ENCODE data around the gene LTBP3. TPM values are rescaled to one million over a fixed set of nuclear protein-coding genes. Genes with fewer than 3 reads are reported as not detected.
"Not testable (repeated sequence)": the region's sequence is repeated elsewhere in the genome, so short reads cannot be mapped to it uniquely, and the experiment has no call there.

Gene LTBP3
- total RNA-seq, 2 experiments from 2014 or later: 39.7 to 45.7 TPM

DNA sequence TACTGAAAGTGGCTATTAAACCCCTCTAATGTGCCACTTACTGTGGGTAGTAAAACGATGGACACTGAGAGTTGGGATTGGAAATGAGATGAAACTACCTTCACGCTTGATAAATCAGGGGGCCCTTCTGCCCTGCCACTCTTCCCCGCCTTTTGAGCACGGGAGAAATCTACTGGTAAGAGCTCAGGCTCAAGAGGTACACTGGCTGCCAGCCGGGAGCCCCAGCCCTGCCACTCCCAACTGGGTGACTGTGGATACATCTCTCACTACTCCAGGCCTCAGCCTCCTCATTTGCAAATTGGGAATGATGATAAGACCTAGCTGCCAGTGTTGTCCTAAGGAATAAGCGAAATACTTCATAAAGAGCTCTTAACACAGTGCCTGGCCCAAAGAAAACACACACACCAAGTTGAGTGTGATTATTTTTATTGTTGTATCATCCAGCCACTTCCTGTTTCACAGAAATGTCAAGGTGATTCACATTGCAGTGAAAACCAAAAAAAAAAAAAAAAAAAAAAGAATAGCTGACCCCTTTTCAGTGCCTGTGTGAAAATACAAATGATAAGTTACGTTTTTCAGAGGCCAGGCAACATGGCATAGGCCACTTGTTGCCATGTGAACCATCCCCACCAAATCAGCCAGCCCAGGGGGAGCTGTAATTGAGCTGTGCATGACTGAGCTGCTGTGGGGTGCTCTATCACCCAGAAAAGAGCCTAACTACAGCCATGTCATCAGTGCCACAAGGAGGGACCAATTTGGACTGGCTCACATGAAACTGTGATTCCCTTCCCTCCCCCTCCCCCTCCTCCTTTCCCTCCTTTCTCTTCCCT, 7.7 kb upstream of the LTBP3 start:
- Mint-ChIP-seq H3K9me3 (no peaks in the 10 kb centered on the region), H3K27me3 (ENCODE audit: low read depth) (no peaks in the 10 kb centered on the region), H3K27ac (peak overlapping the region; percentile 97), H3K36me3 (ENCODE audit: low read depth) (peaks cover 9% of the 10 kb centered on the region), H3K4me1 (ENCODE audit: low read depth) (peaks cover 40% of the 10 kb centered on the region), H3K4me3 (peak overlapping the region; percentile 51)
- CTCF ChIA-PET: interaction anchor here (1.1 to 2.3 kb wide), 7 partner anchors 10 to 178 kb away, joined by 3 to 14 read pairs (median 4); partner anchors contain the start of gene EHBP1L1
- intact Hi-C loops (cut with micrococcal nuclease): no loop called here
- peak; percentile 58 for DNase-seq

DNA sequence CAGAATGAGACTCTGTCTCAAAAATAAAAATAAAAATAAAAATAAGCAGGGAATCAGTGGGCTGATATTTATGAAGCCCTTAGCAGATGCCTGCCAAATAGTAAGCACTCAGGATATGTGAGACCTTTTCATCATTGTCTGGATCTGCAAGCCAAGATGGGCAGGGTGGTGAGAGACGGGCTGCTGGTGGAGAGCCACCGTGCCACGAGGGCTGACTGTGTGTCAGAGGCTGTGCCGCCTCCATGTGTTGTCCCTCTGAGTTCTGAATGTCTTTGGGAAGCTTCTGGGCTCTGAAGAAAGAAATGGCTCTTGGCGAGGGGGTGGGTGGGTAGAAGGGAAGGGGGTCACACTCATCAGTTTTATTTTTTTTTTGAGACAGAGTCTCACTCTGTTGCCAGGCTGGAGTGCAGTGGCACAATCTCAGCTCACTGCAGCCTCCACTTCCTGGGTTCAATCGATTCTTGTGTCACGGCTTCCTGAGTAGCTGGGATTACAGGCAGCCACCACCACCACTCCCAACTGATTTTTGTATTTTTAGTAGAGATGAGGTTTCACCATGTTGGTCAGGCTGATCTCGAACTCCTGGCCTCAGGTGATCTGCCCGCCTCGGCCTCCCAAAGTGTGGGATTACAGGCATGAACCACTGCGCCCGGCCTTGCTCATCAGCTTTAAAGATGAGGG, 6.9 kb upstream of the LTBP3 start:
- peak; percentile 56 for DNase-seq
- Mint-ChIP-seq H3K27ac (peak overlapping the region; percentile 97), H3K4me1 (ENCODE audit: low read depth) (peaks cover 44% of the 10 kb centered on the region), H3K4me3 (peak overlapping the region; percentile 51)
- H3K27me3 Mint-ChIP-seq (ENCODE audit: low read depth); H3K36me3 Mint-ChIP-seq (ENCODE audit: low read depth); intact Hi-C loops (cut with micrococcal nuclease); H3K9me3 Mint-ChIP-seq: not testable (repeated sequence)
- CTCF ChIA-PET: interaction anchor here (1.1 to 2.3 kb wide), 4 partner anchors 11 to 25 kb away, joined by 3 to 10 read pairs (median 6); partner anchors contain the start of gene EHBP1L1

DNA sequence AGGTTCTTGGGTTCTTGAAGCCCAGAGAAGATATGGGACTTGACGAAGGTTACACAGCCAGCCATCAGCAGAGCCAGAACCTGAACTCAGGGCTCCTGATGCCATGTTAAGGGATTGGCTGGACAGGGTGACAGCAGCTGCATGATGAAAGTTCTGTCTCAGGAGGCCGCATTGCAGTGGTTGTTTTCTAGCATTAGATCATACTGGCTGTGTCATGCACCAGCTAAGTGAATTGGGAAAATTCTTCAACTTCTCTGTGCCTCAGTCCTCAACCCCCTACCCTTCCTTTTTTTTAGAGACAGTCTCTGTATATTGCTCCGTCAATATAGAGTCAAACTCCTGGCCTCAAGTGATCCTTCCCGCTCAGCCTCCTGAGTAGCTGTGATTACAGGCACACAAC, 5.4 kb upstream of the LTBP3 start:
- Mint-ChIP-seq H3K27me3 (ENCODE audit: low read depth) (no peaks in the 10 kb centered on the region), H3K4me1 (ENCODE audit: low read depth) (peaks cover 50% of the 10 kb centered on the region), H3K4me3 (no peak overlapping the region), H3K9me3 (no peaks in the 10 kb centered on the region), H3K36me3 (ENCODE audit: low read depth) (peaks cover 4% of the 10 kb centered on the region), H3K27ac (no peak overlapping the region)
- intact Hi-C loops (cut with micrococcal nuclease): no loop called here
- DNase-seq: no peak
- CTCF ChIA-PET: interaction anchor here (0.7 to 1.6 kb wide), 2 partner anchors 11 to 30 kb away, joined by 4 to 5 read pairs; no protein-coding TSS in a partner anchor

DNA sequence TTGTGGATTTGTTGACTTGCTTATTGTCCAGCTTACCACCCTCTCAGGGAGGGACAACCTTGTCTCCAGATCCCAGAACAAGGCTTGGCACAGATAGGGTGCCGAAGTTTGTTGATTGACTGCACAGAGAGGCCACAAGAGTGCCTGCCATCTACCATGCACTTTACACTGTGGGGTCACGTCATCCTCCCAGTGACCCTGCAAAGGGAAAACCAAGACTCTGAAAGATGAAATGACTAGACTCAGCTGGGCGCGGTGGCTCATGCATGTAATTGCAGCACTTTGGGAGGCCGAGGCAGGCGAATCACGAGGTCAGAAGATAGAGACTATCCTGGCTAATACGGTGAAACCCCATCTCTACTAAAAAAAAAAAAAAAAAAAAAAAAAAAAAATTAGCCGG, 4.6 kb upstream of the LTBP3 start:
- Mint-ChIP-seq H3K27ac (no peak overlapping the region), H3K36me3 (ENCODE audit: low read depth) (no peaks in the 10 kb centered on the region), H3K4me3 (no peak overlapping the region), H3K4me1 (ENCODE audit: low read depth) (peaks cover 44% of the 10 kb centered on the region), H3K9me3 (no peaks in the 10 kb centered on the region), H3K27me3 (ENCODE audit: low read depth) (no peaks in the 10 kb centered on the region)
- DNase-seq: no peak
- CTCF ChIA-PET: interaction anchor here (0.8 to 1.6 kb wide), 2 partner anchors 21 to 31 kb away, joined by 5 read pairs; no protein-coding TSS in a partner anchor
- intact Hi-C loops (cut with micrococcal nuclease): no loop called here

DNA sequence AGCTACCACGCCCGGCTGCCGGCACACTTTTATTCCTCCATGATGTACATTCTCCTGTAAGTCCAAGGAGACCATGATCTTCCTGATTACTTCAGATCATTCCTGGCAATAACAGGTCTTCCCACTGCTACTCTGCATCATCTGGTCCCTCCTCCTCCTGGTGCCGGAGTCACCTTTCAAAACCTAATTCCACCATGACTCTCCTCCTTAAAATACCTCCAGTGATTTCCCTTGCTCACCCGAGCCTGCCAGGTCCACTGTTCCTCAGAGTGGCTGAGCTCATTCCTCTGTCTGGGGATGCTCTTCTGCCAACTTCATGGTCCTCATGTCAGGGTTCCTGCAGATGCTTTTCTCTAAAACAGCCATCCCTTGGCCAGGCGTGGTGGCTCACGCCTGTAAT, 3.9 kb upstream of the LTBP3 start:
- no peaks in the 10 kb centered on the region for H3K36me3 Mint-ChIP-seq (ENCODE audit: low read depth)
- no peak overlapping the region for H3K27ac Mint-ChIP-seq
- no peak for DNase-seq
- peaks cover 48% of the 10 kb centered on the region for H3K4me1 Mint-ChIP-seq (ENCODE audit: low read depth)
- no peak overlapping the region for H3K4me3 Mint-ChIP-seq
- intact Hi-C loops (cut with micrococcal nuclease): no loop called here
- no peaks in the 10 kb centered on the region for H3K9me3 Mint-ChIP-seq
- H3K27me3 Mint-ChIP-seq (ENCODE audit: low read depth): no peaks in the 10 kb centered on the region
- CTCF ChIA-PET: interaction anchor here (0.6 to 1.0 kb wide), 3 partner anchors 9 to 553 kb away, joined by 3 to 5 read pairs (median 4); no protein-coding TSS in a partner anchor

DNA sequence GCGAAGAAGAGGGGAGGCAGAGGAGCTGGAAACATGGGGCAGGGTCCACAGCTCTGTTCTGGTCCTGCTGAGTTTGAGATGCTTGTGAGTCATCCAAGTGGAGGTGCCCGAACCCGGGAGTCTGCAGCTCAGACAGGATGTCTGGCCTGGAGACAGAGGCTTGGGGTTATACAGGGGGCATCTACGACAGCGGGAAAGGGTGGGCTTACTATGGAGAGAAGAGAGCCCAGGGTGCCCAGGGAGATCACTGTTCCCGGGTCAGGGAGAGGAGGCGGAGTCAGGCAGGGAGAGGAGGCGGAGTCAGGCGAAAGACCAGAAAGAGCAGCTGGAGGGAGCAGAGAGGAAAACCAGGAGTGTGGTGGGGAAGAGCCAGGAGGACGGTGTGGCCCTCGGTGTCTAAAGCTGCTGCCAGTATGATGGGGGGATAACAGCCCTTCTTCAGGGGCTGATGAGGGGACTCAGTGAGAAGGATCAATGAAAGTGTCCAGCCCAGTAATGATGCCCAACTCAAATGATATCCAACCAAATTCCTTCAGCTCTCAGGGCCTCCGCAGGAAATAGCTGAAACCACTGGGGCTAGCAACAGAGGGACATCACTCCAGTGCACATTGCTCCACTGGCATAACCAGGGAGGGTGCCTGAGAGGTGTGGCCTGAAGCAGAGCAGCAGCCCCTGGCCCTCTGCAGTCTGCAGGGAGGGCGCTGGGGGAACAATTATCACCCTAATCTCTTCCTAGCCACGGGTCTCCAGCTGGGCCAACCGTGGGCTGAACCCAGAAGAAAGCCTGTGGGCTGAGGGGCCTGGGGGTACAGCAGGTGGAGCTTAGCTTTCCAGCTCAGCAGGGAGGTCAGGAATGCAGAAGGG, 2.6 kb upstream of the LTBP3 start:
- Mint-ChIP-seq H3K4me3 (no peak overlapping the region), H3K4me1 (ENCODE audit: low read depth) (peaks cover 47% of the 10 kb centered on the region), H3K36me3 (ENCODE audit: low read depth) (no peaks in the 10 kb centered on the region), H3K27me3 (ENCODE audit: low read depth) (no peaks in the 10 kb centered on the region), H3K27ac (no peak overlapping the region), H3K9me3 (no peaks in the 10 kb centered on the region)
- CTCF ChIA-PET: interaction anchor here (0.6 to 3.0 kb wide), 7 partner anchors 8 to 54 kb away, joined by 3 to 20 read pairs (median 4); partner anchors contain the start of genes FAM89B and ZNRD2
- DNase-seq: no peak
- intact Hi-C loops (cut with micrococcal nuclease): no loop called here

DNA sequence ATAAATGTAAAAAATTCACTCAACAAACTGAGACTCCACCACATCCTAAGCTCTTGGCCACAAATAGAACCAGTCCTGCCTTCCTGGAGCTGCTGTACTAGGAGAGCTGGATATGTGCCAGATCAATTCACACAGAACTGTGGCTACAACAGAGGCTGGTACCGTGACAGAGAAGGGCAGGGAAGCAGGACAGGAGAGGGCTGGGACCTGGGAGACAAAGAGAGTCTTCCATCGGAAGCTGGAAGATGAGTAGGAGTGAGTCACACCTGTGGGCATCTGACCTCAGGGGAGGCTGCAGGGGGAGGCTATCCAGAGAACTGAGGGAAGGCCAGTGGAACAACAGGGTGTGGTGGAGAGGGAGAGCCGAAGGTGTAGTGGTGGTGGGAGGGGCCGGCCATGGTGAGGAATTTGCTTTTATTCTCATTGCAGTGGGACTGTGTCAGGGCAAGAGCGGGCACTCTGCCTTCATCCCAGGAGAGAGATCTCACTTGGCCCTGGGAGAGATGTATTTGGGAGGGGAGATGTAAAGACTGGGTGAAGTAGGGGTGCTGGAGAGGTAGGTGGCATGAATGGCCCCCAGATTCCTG, 1.9 kb upstream of the LTBP3 start:
- intact Hi-C loops (cut with micrococcal nuclease): no loop called here

DNA sequence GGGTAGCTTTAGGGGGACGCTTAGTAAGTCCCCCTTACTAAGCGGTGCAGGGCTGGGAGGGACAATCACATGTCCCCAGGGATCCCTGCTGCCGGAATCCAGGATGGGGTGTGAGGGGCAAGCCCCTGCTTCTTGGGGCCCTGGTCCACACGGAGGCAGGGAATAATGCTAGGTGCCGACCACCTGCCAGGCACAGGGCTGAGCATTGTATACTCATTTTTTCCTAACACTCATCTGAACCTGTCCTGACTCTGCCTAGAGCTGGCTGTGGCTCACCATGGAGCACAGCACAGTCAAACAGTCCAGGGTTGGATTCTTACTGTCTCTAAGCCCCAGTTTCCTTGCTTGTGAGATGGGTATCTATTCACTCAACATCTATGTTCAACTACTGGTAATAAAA, 1.4 kb upstream of the LTBP3 start:
- DNase-seq: no peak
- CTCF ChIA-PET: interaction anchor here (0.6 to 3.0 kb wide), 5 partner anchors 12 to 42 kb away, joined by 3 to 20 read pairs (median 6); partner anchors contain the start of genes FAM89B and ZNRD2
- no peaks in the 10 kb centered on the region for H3K36me3 Mint-ChIP-seq (ENCODE audit: low read depth)
- H3K27me3 Mint-ChIP-seq (ENCODE audit: low read depth): no peaks in the 10 kb centered on the region
- peak overlapping the region; percentile 71 for H3K4me3 Mint-ChIP-seq
- no peak overlapping the region for H3K27ac Mint-ChIP-seq
- H3K9me3 Mint-ChIP-seq: no peaks in the 10 kb centered on the region
- intact Hi-C loops (cut with micrococcal nuclease): no loop called here
- H3K4me1 Mint-ChIP-seq (ENCODE audit: low read depth): peaks cover 49% of the 10 kb centered on the region

More for the DNA sequence above, 1.9 kb upstream of the LTBP3 start:
- Mint-ChIP-seq H3K4me1 (ENCODE audit: low read depth) (peaks cover 47% of the 10 kb centered on the region), H3K4me3 (no peak overlapping the region), H3K36me3 (ENCODE audit: low read depth) (no peaks in the 10 kb centered on the region), H3K27ac (peak overlapping the region; percentile 7), H3K9me3 (no peaks in the 10 kb centered on the region), H3K27me3 (ENCODE audit: low read depth) (no peaks in the 10 kb centered on the region)
- CTCF ChIA-PET: interaction anchor here (0.6 to 3.0 kb wide), 7 partner anchors 11 to 55 kb away, joined by 3 to 20 read pairs (median 4); partner anchors contain the start of genes FAM89B and ZNRD2
- no peak for DNase-seq

DNA sequence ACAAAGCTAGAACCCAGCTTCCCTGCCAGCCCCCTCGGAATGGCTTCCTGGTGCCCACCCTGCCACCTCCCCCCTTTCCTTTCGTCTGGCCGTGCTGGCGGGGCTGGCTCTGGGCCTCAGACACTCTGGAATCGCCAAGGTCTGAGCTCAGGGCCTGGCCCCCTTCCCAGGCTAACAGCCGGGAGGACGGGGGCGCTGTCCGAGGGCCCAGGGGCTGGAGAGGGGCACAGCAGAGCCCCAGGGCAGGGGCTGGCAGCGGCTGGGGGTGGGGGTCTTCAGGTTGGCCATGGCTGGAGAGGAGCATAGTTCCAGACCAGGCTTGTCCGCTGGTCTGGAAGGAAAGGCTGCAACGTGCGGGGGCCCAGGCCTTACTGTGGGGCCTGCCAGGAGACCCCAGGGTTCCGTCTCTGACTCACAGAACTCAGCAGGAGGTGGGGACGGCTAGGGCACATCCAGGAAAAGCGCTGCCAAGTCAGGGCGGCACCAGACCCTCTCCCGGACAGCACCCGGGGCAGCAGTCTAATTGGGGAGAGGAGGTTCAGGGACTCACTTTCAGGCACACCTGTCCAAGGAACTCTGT, 861 bp upstream of the LTBP3 start:
- CTCF ChIA-PET: interaction anchor here (1.5 to 3.0 kb wide), 2 partner anchors 12 to 18 kb away, joined by 6 to 20 read pairs; partner anchors contain the start of genes FAM89B and ZNRD2
- peak overlapping the region; percentile 71 for H3K4me3 Mint-ChIP-seq
- H3K27me3 Mint-ChIP-seq (ENCODE audit: low read depth): no peaks in the 10 kb centered on the region
- no peaks in the 10 kb centered on the region for H3K9me3 Mint-ChIP-seq
- H3K36me3 Mint-ChIP-seq (ENCODE audit: low read depth): no peaks in the 10 kb centered on the region
- intact Hi-C loops (cut with micrococcal nuclease): loop anchor here (1.0 kb wide), 1 partner anchor 11 kb away; the partner anchor contains the start of gene ZNRD2
- peaks cover 53% of the 10 kb centered on the region for H3K4me1 Mint-ChIP-seq (ENCODE audit: low read depth)
- no peak for DNase-seq
- H3K27ac Mint-ChIP-seq: no peak overlapping the region

DNA sequence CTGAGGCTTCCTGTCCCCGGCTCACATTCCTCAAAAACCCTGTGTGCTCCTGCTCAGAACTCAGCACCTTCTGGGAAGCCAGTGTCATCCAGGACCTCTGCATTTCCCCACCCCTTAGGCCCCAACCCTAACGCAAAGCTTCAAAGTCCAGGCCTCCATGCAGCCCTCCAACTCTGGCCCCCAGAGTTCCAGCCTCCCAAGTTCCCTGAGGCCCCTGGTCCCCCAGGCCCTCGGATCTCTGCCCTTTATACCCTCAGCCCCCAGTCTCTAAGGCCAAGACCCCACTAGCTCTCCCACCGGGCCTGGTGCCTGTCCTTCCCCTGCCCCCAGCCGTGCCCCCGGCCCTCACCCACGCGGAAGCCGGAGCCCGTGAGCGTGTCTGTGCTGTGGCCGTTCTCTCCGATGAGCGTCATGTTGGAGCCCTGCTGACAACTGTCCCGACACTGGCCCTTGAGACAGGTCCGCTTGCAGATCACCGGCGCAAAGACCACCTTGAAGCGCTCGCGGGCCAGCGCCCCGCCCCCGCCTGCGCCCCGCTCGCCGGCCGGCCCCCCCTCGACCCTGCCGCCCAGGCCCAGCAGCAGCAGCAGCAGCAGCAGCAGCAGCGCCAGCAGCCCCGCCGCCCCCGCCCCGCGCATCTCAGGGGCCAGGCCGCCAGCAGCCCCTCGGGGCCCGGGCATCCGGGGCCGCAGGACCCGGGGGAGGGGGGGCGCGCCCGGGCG, 718 bp downstream of the LTBP3 start:
- Mint-ChIP-seq H3K4me3 (peak overlapping the region; percentile 77), H3K27ac (peak overlapping the region; percentile 91), H3K36me3 (ENCODE audit: low read depth) (no peaks in the 10 kb centered on the region), H3K27me3 (ENCODE audit: low read depth) (no peaks in the 10 kb centered on the region), H3K4me1 (ENCODE audit: low read depth) (peaks cover 59% of the 10 kb centered on the region), H3K9me3 (no peaks in the 10 kb centered on the region)
- no peak for DNase-seq
- intact Hi-C loops (cut with micrococcal nuclease): loop anchor here (1.0 kb wide), 1 partner anchor 13 kb away; the partner anchor contains the start of gene ZNRD2
- CTCF ChIA-PET: interaction anchor here (1.0 to 2.6 kb wide), 2 partner anchors 13 to 16 kb away, joined by 3 to 17 read pairs; partner anchors contain the start of gene ZNRD2
